Suprapubic skin (tissue), 4 donors: ENCODE data around the gene RGCC.

Experiments used
- CTCF ChIP-seq, 2 donors: fragments of 200-600 bp in 1 of 2; fragments of 450-650 bp in 1 of 2; sonication (generic) in 1 of 2; IDR thresholded peaks; one replicate each; pipeline ENCODE4 v1.5.1; 2016 to 2019; ENCODE audit warnings: antibody characterized with exemption in 2 of 2, mild to moderate bottlenecking in 1 of 2, moderate library complexity in 1 of 2
- EP300 ChIP-seq: sonication (generic); formaldehyde crosslinking; IDR thresholded peaks from one replicate; pipeline ENCODE4 v1.6.1; 2017; ENCODE audit warnings: antibody characterized with exemption
- POLR2A ChIP-seq, 2 donors: fragments of 450-650 bp; IDR thresholded peaks; one replicate each; pipeline ENCODE4 v1.6.1; 2017; ENCODE audit warnings: antibody characterized with exemption in 2 of 2, mild to moderate bottlenecking in 2 of 2, moderate library complexity in 2 of 2
- POLR2AphosphoS5 ChIP-seq, 3 donors: sonication (generic); formaldehyde crosslinking; IDR thresholded peaks; one replicate each; pipeline ENCODE4 v1.6.1; 2017; ENCODE audit warnings: antibody characterized with exemption in 3 of 3

GRCh38 chr13:41488124-41488523, 30.8 kb downstream of the RGCC start:
- TF ChIP-seq POLR2A (IDR thresholded peaks at IDR 0.05) (no peak), CTCF (IDR thresholded peaks at IDR 0.05) (no peak), POLR2AphosphoS5 (IDR thresholded peaks at IDR 0.05) (no peak), EP300 (no peak)
